H1 (cell line): ENCODE measurements around the gene USP12. TPM values are rescaled to one million over a fixed set of nuclear protein-coding genes. Genes with fewer than 3 reads are reported as not detected.
"Not testable (repeated sequence)": the region's sequence is repeated elsewhere in the genome, so short reads cannot be mapped to it uniquely, and the experiment has no call there.

ENCODE experiments used
- CTCF ChIA-PET: fragments of 300-600 bp; sonication (Branson Sonifier 250); formaldehyde crosslinking; loops from one replicate; lab custom pipeline; 2021; ENCODE audit not compliant: partially characterized antibody; lab: Charles Lee
- POLR2A ChIA-PET: fragments of 300-600 bp; sonication (Branson Sonifier 250); formaldehyde crosslinking; loops from one replicate; lab custom pipeline; 2021; ENCODE audit warnings: inconsistent platforms; ENCODE audit not compliant: partially characterized antibody; lab: Charles Lee
- DNase-seq, 2 experiments: peaks; one replicate each; pipeline versions ENCODE4 v3.0.0 to v3.0.0-alpha.2; 2010 to 2022; ENCODE audit warnings: low spot score in 2 of 2, low read depth in 1 of 2, mixed read lengths in 1 of 2
- FAIRE-seq: peaks from 2 replicates; lab custom pipeline; 2011; peaks lifted over from hg19 to GRCh38; lab: Jason Lieb, UNC
- H2AFZ ChIP-seq: 2 replicates; pipeline ENCODE4 v1.8.1; 2012; ENCODE audit warnings: low read length, inconsistent platforms
- H2AK5ac ChIP-seq: 2 replicates; pipeline ENCODE4 v1.6.1; 2013; ENCODE audit warnings: low read depth, low read length
- H2BK120ac ChIP-seq: replicated peaks from 2 replicates; pipeline ENCODE3; 2013; ENCODE audit warnings: low read depth, low read length, inconsistent platforms
- H2BK12ac ChIP-seq: 2 replicates; pipeline ENCODE4 v1.6.1; 2013; ENCODE audit warnings: low read depth, low read length
- H2BK15ac ChIP-seq: 2 replicates; pipeline ENCODE4 v1.6.1; 2013; ENCODE audit warnings: low read length
- H2BK20ac ChIP-seq: 2 replicates; pipeline ENCODE4 v1.6.1; 2013; ENCODE audit warnings: low read length
- H2BK5ac ChIP-seq: 2 replicates; pipeline ENCODE4 v1.6.1; 2013; ENCODE audit warnings: low read depth, low read length
- H3K14ac ChIP-seq: 2 replicates; pipeline ENCODE4 v1.6.1; 2013; ENCODE audit warnings: inconsistent platforms; ENCODE audit not compliant: insufficient read length
- H3K18ac ChIP-seq: 2 replicates; pipeline ENCODE4 v1.6.1; 2013; ENCODE audit warnings: low read length; ENCODE audit errors: extremely low read depth
- H3K23ac ChIP-seq: 2 replicates; pipeline ENCODE4 v1.6.1; 2013; ENCODE audit warnings: inconsistent platforms; ENCODE audit not compliant: insufficient read length
- H3K23me2 ChIP-seq: 2 replicates; pipeline ENCODE4 v1.6.1; 2013; ENCODE audit warnings: low read depth, low read length
- H3K27ac ChIP-seq: 2 replicates; pipeline ENCODE4 v1.6.1; 2011; ENCODE audit warnings: low read depth, low read length, inconsistent platforms
- H3K27me3 ChIP-seq, 4 experiments: replicated peaks in 1 of 4; 1 replicate in 1 of 4; 2 replicates in 3 of 4; pipeline versions ENCODE4 v1.6.1 to v1.8.1; 2011 to 2013; ENCODE audit warnings: low read length in 3 of 4, mild to moderate bottlenecking in 3 of 4, inconsistent platforms in 2 of 4, mixed read lengths in 2 of 4, moderate library complexity in 1 of 4; ENCODE audit not compliant: control insufficient read depth in 3 of 4, insufficient read depth in 3 of 4; ENCODE audit errors: extremely low read depth in 1 of 4
- H3K36me3 ChIP-seq, 4 experiments: 2 replicates each; pipeline versions ENCODE4 v1.6.1 to v1.8.1; 2011 to 2013; ENCODE audit warnings: mild to moderate bottlenecking in 4 of 4, low read length in 3 of 4, moderate library complexity in 2 of 4, control low read depth in 1 of 4, inconsistent platforms in 1 of 4; ENCODE audit not compliant: insufficient read depth in 4 of 4, control insufficient read depth in 2 of 4
- H3K4ac ChIP-seq: replicated peaks from 2 replicates; pipeline ENCODE3; 2013; ENCODE audit warnings: low read length, low read depth, mixed read lengths, inconsistent platforms; ENCODE audit not compliant: insufficient read length
- H3K4me1 ChIP-seq, 4 experiments: replicated peaks in 1 of 4; 1 replicate in 1 of 4; 2 replicates in 3 of 4; pipeline versions ENCODE4 v1.6.1 to v1.8.1; 2011 to 2013; ENCODE audit warnings: low read length in 3 of 4, inconsistent platforms in 2 of 4, mixed read lengths in 1 of 4; ENCODE audit not compliant: insufficient read depth in 4 of 4, control insufficient read depth in 3 of 4
- H3K4me2 ChIP-seq, 2 experiments: 2 replicates each; pipeline versions ENCODE4 v1.6.1 to v1.8.1; 2011 to 2013; ENCODE audit warnings: low read depth in 2 of 2, low read length in 2 of 2, control low read depth in 1 of 2, inconsistent platforms in 1 of 2, mild to moderate bottlenecking in 1 of 2; ENCODE audit not compliant: insufficient read depth in 1 of 2
- H3K4me3 ChIP-seq, 4 experiments: fragments of 200-600, 300-600 bp in 1 of 4; sonication (generic), shearing (Covaris generic), sonication (Bioruptor Twin) in 1 of 4; 2 replicates each; pipeline versions ENCODE4 v1.5.1 to v1.8.1; 2011 to 2016; ENCODE audit warnings: low read length in 4 of 4, low read depth in 3 of 4, control low read depth in 2 of 4, inconsistent platforms in 2 of 4, mild to moderate bottlenecking in 2 of 4, mixed read lengths in 1 of 4, moderate library complexity in 1 of 4; ENCODE audit not compliant: insufficient read depth in 2 of 4; ENCODE audit errors: extremely low read depth in 1 of 4
- H3K56ac ChIP-seq: replicated peaks from 2 replicates; pipeline ENCODE3; 2013; ENCODE audit warnings: low read depth, mild to moderate bottlenecking, mixed read lengths, low read length, inconsistent platforms; ENCODE audit not compliant: insufficient read length
- H3K79me1 ChIP-seq: 2 replicates; pipeline ENCODE4 v1.6.1; 2013; ENCODE audit warnings: low read depth, low read length, control low read depth
- H3K79me2 ChIP-seq, 2 experiments: 2 replicates each; pipeline versions ENCODE4 v1.6.1 to v1.8.1; 2012 to 2013; ENCODE audit warnings: low read length in 2 of 2, mild to moderate bottlenecking in 2 of 2, inconsistent platforms in 1 of 2; ENCODE audit not compliant: insufficient read depth in 2 of 2, control insufficient read depth in 1 of 2
- H3K9ac ChIP-seq, 4 experiments: replicated peaks in 1 of 4; 1 replicate in 1 of 4; 2 replicates in 3 of 4; pipeline versions ENCODE4 v1.6.1 to v1.8.1; 2011 to 2013; ENCODE audit warnings: low read depth in 3 of 4, low read length in 3 of 4, control low read depth in 2 of 4, mild to moderate bottlenecking in 2 of 4, moderate library complexity in 2 of 4, inconsistent platforms in 1 of 4; ENCODE audit errors: extremely low read depth in 1 of 4
- H3K9me3 ChIP-seq, 2 experiments: 2 replicates each; pipeline versions ENCODE4 v1.6.1 to v1.8.1; 2012 to 2013; ENCODE audit warnings: mild to moderate bottlenecking in 2 of 2, moderate library complexity in 2 of 2, control low read depth in 1 of 2, inconsistent platforms in 1 of 2, low read depth in 1 of 2, low read length in 1 of 2, mixed read lengths in 1 of 2; ENCODE audit not compliant: insufficient read depth in 2 of 2
- H4K20me1 ChIP-seq, 2 experiments: replicated peaks in 1 of 2; 2 replicates each; pipeline versions ENCODE3 to v1.8.1; 2011 to 2013; ENCODE audit warnings: inconsistent platforms in 2 of 2, low read length in 2 of 2, mild to moderate bottlenecking in 1 of 2; ENCODE audit not compliant: insufficient read depth in 2 of 2, control insufficient read depth in 1 of 2
- H4K5ac ChIP-seq: 2 replicates; pipeline ENCODE4 v1.6.1; 2013; ENCODE audit warnings: low read length, low read depth, mixed read lengths, inconsistent platforms; ENCODE audit not compliant: insufficient read length
- H4K8ac ChIP-seq: 2 replicates; pipeline ENCODE4 v1.8.0; 2013; ENCODE audit warnings: mild to moderate bottlenecking, moderate library complexity, low read length, inconsistent platforms; ENCODE audit not compliant: insufficient read depth; ENCODE audit errors: extremely low read depth
- H4K91ac ChIP-seq: replicated peaks from 2 replicates; pipeline ENCODE3; 2013; ENCODE audit warnings: low read length, mixed read lengths, inconsistent platforms; ENCODE audit not compliant: insufficient read length
- BCL11A ChIP-seq, 2 experiments: IDR thresholded peaks; one replicate each; pipeline ENCODE4 v1.6.1; 2011; ENCODE audit warnings: low read depth in 2 of 2, low read length in 2 of 2, mild to moderate bottlenecking in 2 of 2
- CHD2 ChIP-seq: IDR thresholded peaks from 2 replicates; pipeline ENCODE4 v1.6.1; 2012; ENCODE audit warnings: low read length, improper control_type of control experiment
- EP300 ChIP-seq, 2 experiments: IDR thresholded peaks; 1 replicate in 1 of 2; 2 replicates in 1 of 2; pipeline ENCODE4 v1.6.1; 2011 to 2012; ENCODE audit warnings: low read depth in 2 of 2, low read length in 2 of 2, mild to moderate bottlenecking in 2 of 2, borderline replicate concordance in 1 of 2, inconsistent platforms in 1 of 2, moderate library complexity in 1 of 2
- KDM1A ChIP-seq: fragments of 200-600, 300-600 bp; sonication (generic); IDR thresholded peaks from 2 replicates; pipeline ENCODE4 v1.7.1; 2016; ENCODE audit warnings: mild to moderate bottlenecking, low read length, borderline replicate concordance
- KDM4A ChIP-seq: IDR thresholded peaks from one replicate; pipeline ENCODE4 v1.7.1; 2012; ENCODE audit warnings: low read depth, mild to moderate bottlenecking, moderate library complexity, low read length, inconsistent platforms; ENCODE audit not compliant: severe bottlenecking
- NRF1 ChIP-seq: IDR thresholded peaks from 2 replicates; pipeline ENCODE4 v1.6.1; 2011; ENCODE audit warnings: mild to moderate bottlenecking, low read depth, low read length, improper control_type of control experiment
- POU5F1 ChIP-seq: IDR thresholded peaks from 2 replicates; pipeline ENCODE4 v1.6.1; 2011; ENCODE audit warnings: low read depth, mild to moderate bottlenecking, low read length, moderate library complexity
- RNF2 ChIP-seq: fragments of 200-900, 300-1000 bp; sonication (generic); IDR thresholded peaks from 2 replicates; pipeline ENCODE4 v1.7.1; 2016; ENCODE audit warnings: borderline replicate concordance, low read depth, mild to moderate bottlenecking, antibody characterized with exemption, low read length; ENCODE audit not compliant: poor library complexity, severe bottlenecking; ENCODE audit errors: missing control alignments
- WGBS, 2 experiments: shearing (Covaris generic) in 1 of 2; methylation state at CpG; one replicate each; pipeline versions ENCODE4 v1.1.6 to v1.1.7; 2013 to 2015; ENCODE audit warnings: low lambda C conversion rate in 2 of 2, mixed read lengths in 2 of 2, inconsistent platforms in 1 of 2, low coverage in 1 of 2, missing lambda C conversion rate in 1 of 2; ENCODE audit not compliant: insufficient replicate concordance in 2 of 2, insufficient coverage in 1 of 2, insufficient read length in 1 of 2; ENCODE audit errors: extremely low coverage in 1 of 2, missing lambda C conversion rate in 1 of 2; 5-methylcytosine and 5-hydroxymethylcytosine counted together
- polyA plus RNA-seq, 7 experiments: library from polyadenylated mRNA; depleted of rRNA in 3 of 7; stranded (reverse) in 5 of 7; unstranded in 2 of 7; fragments of >200 nt in 5 of 7; fragments of 200-250 nt in 2 of 7; gene quantifications; 1 replicate in 5 of 7; 2 replicates in 1 of 7; 4 replicates in 1 of 7; pipeline versions ENCODE4 v1.2.1 to v1.2.3, GENCODE V29; 2011 to 2013; ENCODE audit warnings: missing spikeins in 2 of 7, mixed read lengths in 2 of 7
- total RNA-seq: library from RNA; stranded (reverse); fragmentation: NEBNext Ultra II Directional; extraction: Animal tissue kit (Norgen Biotek cat#: 25700); gene quantifications from 2 replicates; pipeline ENCODE4 v1.2.1, GENCODE V29; 2021

USP12 gene
- total and polyA plus RNA-seq, 2 of the 8 experiments (the other 6 are each of a cell fraction or from before 2014, with no cell fraction given): 4.0 to 30.0 TPM

- TF ChIP-seq RNF2 (no peak), CHD2 (no peak), EP300 (IDR thresholded peaks at IDR 0.05; ENCODE audit: borderline replicate concordance in 1 of 2, low read depth in 2 of 2, low read length in 2 of 2) (no peak), KDM4A (no peak), KDM1A (no peak), NRF1 (no peak), POU5F1 (no peak), BCL11A (IDR thresholded peaks at IDR 0.05; ENCODE audit: low read depth in 2 of 2, low read length in 2 of 2) (no peak)
Measured at GRCh38 chr13:27192973-27193372, 21.4 kb upstream of the USP12 start (continued).

GRCh38 chr13:27192367-27192766 is 20.8 kb upstream of the USP12 start:
- H4K91ac ChIP-seq, H2BK20ac ChIP-seq, H4K20me1 ChIP-seq, DNase-seq, H3K23ac ChIP-seq, H3K36me3 ChIP-seq, H3K9ac ChIP-seq, H3K23me2 ChIP-seq, H3K4me3 ChIP-seq, H3K4me1 ChIP-seq, FAIRE-seq, H3K79me2 ChIP-seq, H3K18ac ChIP-seq, H4K5ac ChIP-seq, H2BK5ac ChIP-seq, H4K8ac ChIP-seq, H2BK120ac ChIP-seq, H3K4ac ChIP-seq, H3K9me3 ChIP-seq, H2AFZ ChIP-seq, H3K27ac ChIP-seq, H3K56ac ChIP-seq, H3K14ac ChIP-seq, H3K4me2 ChIP-seq, H2BK15ac ChIP-seq, H2AK5ac ChIP-seq, H2BK12ac ChIP-seq, H3K79me1 ChIP-seq, H3K27me3 ChIP-seq: not testable (repeated sequence)
- WGBS, 2 experiments: 57% methylated on average over 1 of the region's 1 CpG; no CpG with 5 or more reads in 1 of the 2 experiments
- ChIA-PET CTCF (interaction anchor here (0.5 to 0.7 kb wide), 2 partner anchors 46 to 964 kb away, joined by 3 to 5 read pairs; no protein-coding TSS in a partner anchor), POLR2A (interaction anchor here (0.6 kb wide), 1 partner anchor 159 kb away, joined by 5 read pairs; no protein-coding TSS in a partner anchor)
